Thymus (tissue), 11 donors: Measurements from ENCODE around the gene AGBL3. TPM values are rescaled to one million over a fixed set of nuclear protein-coding genes. Genes with fewer than 3 reads are reported as not detected.
A peak's percentile ranks its signal among the peaks of the same experiment; 100 is the strongest.

Source experiments
- DNase-seq, 9 donors: peaks; one replicate each; pipeline ENCODE4 v3.0.0-alpha.2; 2013; ENCODE audit warnings: low spot score in 9 of 9, low read depth in 6 of 9, missing footprints in 1 of 9
- H3K27ac ChIP-seq, 2 donors: one replicate each; pipeline ENCODE4 v1.5.1; 2013; ENCODE audit warnings: control low read depth in 1 of 2, low read depth in 1 of 2, low read length in 1 of 2, mild to moderate bottlenecking in 1 of 2, moderate library complexity in 1 of 2
- H3K27me3 ChIP-seq, 2 donors: one replicate each; pipeline ENCODE4 v1.5.1; 2013; ENCODE audit warnings: low read length in 1 of 2; ENCODE audit not compliant: control insufficient read depth in 2 of 2, insufficient read depth in 1 of 2
- H3K36me3 ChIP-seq, 2 donors: one replicate each; pipeline ENCODE4 v1.5.1; 2013; ENCODE audit warnings: low read length in 1 of 2, mild to moderate bottlenecking in 1 of 2, moderate library complexity in 1 of 2; ENCODE audit not compliant: control insufficient read depth in 2 of 2, insufficient read depth in 2 of 2
- H3K4me1 ChIP-seq, 2 donors: one replicate each; pipeline ENCODE4 v1.5.1; 2013; ENCODE audit warnings: low read length in 2 of 2; ENCODE audit not compliant: control insufficient read depth in 2 of 2, insufficient read depth in 2 of 2
- H3K4me3 ChIP-seq, 2 donors: one replicate each; pipeline ENCODE4 v1.5.1; 2013; ENCODE audit warnings: low read length in 2 of 2, control low read depth in 1 of 2, mild to moderate bottlenecking in 1 of 2
- H3K9me3 ChIP-seq, 2 donors: one replicate each; pipeline ENCODE4 v1.5.1; 2013; ENCODE audit warnings: low read length in 1 of 2, mild to moderate bottlenecking in 1 of 2; ENCODE audit not compliant: control insufficient read depth in 2 of 2, insufficient read depth in 1 of 2
- WGBS: extraction: QIAGEN DNeasy Blood & Tissue Kit; methylation state at CpG from one replicate; pipeline ENCODE4 v1.1.7; 2013; 5-methylcytosine and 5-hydroxymethylcytosine counted together
- polyA plus RNA-seq: library from polyadenylated mRNA; stranded (reverse); fragments of 200-250 nt; gene quantifications from one replicate; pipeline ENCODE4 v1.2.3, GENCODE V29; 2013
- total RNA-seq: library from RNA; stranded (reverse); fragments of 120-200 nt; gene quantifications from one replicate; pipeline ENCODE4 v1.2.4, GENCODE V29; 2013
- donor health status: healthy.

The AGBL3 gene
- total and polyA plus RNA-seq, 2 donors: 1.9 TPM

- no peak for DNase-seq
- H3K4me1 ChIP-seq: peaks cover 3 to 18% of the 10 kb centered on the region in 2 donors
- no peak overlapping the region for H3K27ac ChIP-seq
- no peak overlapping the region for H3K4me3 ChIP-seq
- WGBS: 97% methylated on average over 18 of the region's 18 CpGs
- peaks cover 50 to 58% of the 10 kb centered on the region in 2 donors for H3K36me3 ChIP-seq
- H3K27me3 ChIP-seq: no peaks in the 10 kb centered on the region
- peaks cover 0 to 20% of the 10 kb centered on the region in 2 donors for H3K9me3 ChIP-seq
Observed at GRCh38 chr7:135164357-135165061, 178.2 kb downstream of the AGBL3 start.

GRCh38 chr7:135165862-135166261, 179.6 kb downstream of the AGBL3 start:
- WGBS: 92% methylated on average over 4 of the region's 4 CpGs
- no peak for DNase-seq
- H3K9me3 ChIP-seq: peaks cover 0 to 20% of the 10 kb centered on the region in 2 donors
- peaks cover 50 to 58% of the 10 kb centered on the region in 2 donors for H3K36me3 ChIP-seq
- no peak overlapping the region for H3K27ac ChIP-seq
- peaks cover 5 to 19% of the 10 kb centered on the region in 2 donors for H3K4me1 ChIP-seq
- H3K27me3 ChIP-seq: no peaks in the 10 kb centered on the region
- H3K4me3 ChIP-seq: no peak overlapping the region

- peaks cover 0 to 20% of the 10 kb centered on the region in 2 donors for H3K9me3 ChIP-seq
- WGBS: 83% methylated on average over 18 of the region's 18 CpGs
- no peak for DNase-seq
- H3K4me1 ChIP-seq: peaks cover 5 to 18% of the 10 kb centered on the region in 2 donors
- H3K27me3 ChIP-seq: no peaks in the 10 kb centered on the region
- peak overlapping the region in 1 of 2 donors; percentile 26 for H3K27ac ChIP-seq
- H3K36me3 ChIP-seq: peaks cover 50 to 56% of the 10 kb centered on the region in 2 donors
- no peak overlapping the region for H3K4me3 ChIP-seq
Observed at GRCh38 chr7:135166338-135166990, 180.2 kb downstream of the AGBL3 start.

GRCh38 chr7:135167365-135167917, 181.1 kb downstream of the AGBL3 start:
- H3K27ac ChIP-seq: peak overlapping the region in 1 of 2 donors; percentile 26
- 96% methylated on average over 12 of the region's 12 CpGs for WGBS
- DNase-seq: no peak

GRCh38 chr7:135168001-135168400, 181.7 kb downstream of the AGBL3 start:
- DNase-seq: no peak
- peak overlapping the region in 1 of 2 donors; percentile 26 for H3K27ac ChIP-seq
- H3K4me3 ChIP-seq: no peak overlapping the region
- H3K4me1 ChIP-seq: peaks cover 5 to 18% of the 10 kb centered on the region in 2 donors
- peaks cover 46 to 50% of the 10 kb centered on the region in 2 donors for H3K36me3 ChIP-seq
- H3K9me3 ChIP-seq: peaks cover 0 to 10% of the 10 kb centered on the region in 2 donors
- H3K27me3 ChIP-seq: no peaks in the 10 kb centered on the region
- WGBS: 77% methylated on average over 9 of the region's 9 CpGs

More at GRCh38 chr7:135167365-135167917, 181.1 kb downstream of the AGBL3 start:
- Histone ChIP-seq H3K36me3 (peaks cover 46 to 50% of the 10 kb centered on the region in 2 donors), H3K27me3 (no peaks in the 10 kb centered on the region), H3K4me3 (no peak overlapping the region), H3K9me3 (peaks cover 0 to 10% of the 10 kb centered on the region in 2 donors), H3K4me1 (peaks cover 5 to 18% of the 10 kb centered on the region in 2 donors)

- WGBS: 96% methylated on average over 13 of the region's 13 CpGs
- Histone ChIP-seq H3K4me1 (peaks cover 5 to 18% of the 10 kb centered on the region in 2 donors), H3K4me3 (no peak overlapping the region), H3K27me3 (no peaks in the 10 kb centered on the region), H3K36me3 (peaks cover 46 to 49% of the 10 kb centered on the region in 2 donors), H3K27ac (peak overlapping the region in 1 of 2 donors; percentile 20), H3K9me3 (peaks cover 0 to 10% of the 10 kb centered on the region in 2 donors)
- no peak for DNase-seq
Observed at GRCh38 chr7:135168489-135169140, 182.3 kb downstream of the AGBL3 start.

- H3K4me1 ChIP-seq: peaks cover 5 to 18% of the 10 kb centered on the region in 2 donors
- H3K4me3 ChIP-seq: peak overlapping the region; percentile 93 to 100
- peaks cover 43 to 44% of the 10 kb centered on the region in 2 donors for H3K36me3 ChIP-seq
- peak overlapping the region; percentile 96 to 98 for H3K27ac ChIP-seq
- H3K27me3 ChIP-seq: no peaks in the 10 kb centered on the region
- H3K9me3 ChIP-seq: peaks cover 0 to 8% of the 10 kb centered on the region in 2 donors
- WGBS: 77% methylated on average over 11 of the region's 11 CpGs
- DNase-seq: peak in 4 of 9 donors; percentile 7 to 56 (median 23)
Observed at GRCh38 chr7:135169141-135169963, 183.0 kb downstream of the AGBL3 start.

- Histone ChIP-seq H3K4me1 (peaks cover 5 to 18% of the 10 kb centered on the region in 2 donors), H3K4me3 (peak overlapping the region; percentile 93 to 100), H3K27me3 (no peaks in the 10 kb centered on the region), H3K36me3 (peaks cover 37 to 38% of the 10 kb centered on the region in 2 donors), H3K27ac (peak overlapping the region; percentile 96 to 98), H3K9me3 (peaks cover 0 to 2% of the 10 kb centered on the region in 2 donors)
- 6% methylated on average over 17 of the region's 17 CpGs for WGBS
- peak in 1 of 9 donors; percentile 19 for DNase-seq
Observed at GRCh38 chr7:135169964-135170273, 183.6 kb downstream of the AGBL3 start.
